MM.1S (cell line): ENCODE data around the gene CNTLN.

Source experiments
- CTCF ChIP-seq: fragments of 300-600 bp; sonication (generic); IDR thresholded peaks from 2 replicates; pipeline ENCODE4 v1.5.1; 2016; ENCODE audit warnings: antibody characterized with exemption, low read length, mixed read lengths
- EZH2 ChIP-seq: fragments of 300-600 bp; sonication (generic); optimal IDR thresholded peaks from 2 replicates; pipeline ENCODE3; 2017; ENCODE audit warnings: low read depth, mild to moderate bottlenecking, antibody characterized with exemption, low read length, mixed read lengths

GRCh38 chr9:17423681-17424011 is 288.8 kb downstream of the CNTLN start:
- no peak for TF ChIP-seq EZH2
- TF ChIP-seq CTCF: no peak
